Osteoblast (primary cell): ENCODE measurements around the gene RAB7B. TPM values are rescaled to one million over a fixed set of nuclear protein-coding genes. Genes with fewer than 3 reads are reported as not detected.

Experiments
- DNase-seq: peaks from one replicate; pipeline ENCODE4 v3.0.0; 2011; ENCODE audit warnings: low spot score, mixed read lengths; ENCODE audit not compliant: insufficient read length; ENCODE audit errors: missing footprints
- H2AFZ ChIP-seq: 2 replicates; pipeline ENCODE4 v1.6.0; 2011; ENCODE audit warnings: mild to moderate bottlenecking, low read length
- H3K27ac ChIP-seq: 2 replicates; pipeline ENCODE4 v1.5.1; 2011; ENCODE audit warnings: mild to moderate bottlenecking, low read depth, low read length, moderate library complexity
- H3K27me3 ChIP-seq: 2 replicates; pipeline ENCODE4 v1.6.0; 2012; ENCODE audit warnings: mild to moderate bottlenecking, control low read depth, inconsistent platforms, low read length, moderate library complexity; ENCODE audit not compliant: insufficient read depth
- H3K36me3 ChIP-seq: 2 replicates; pipeline ENCODE4 v1.5.1; 2011; ENCODE audit warnings: mild to moderate bottlenecking, low read length, control low read depth, moderate library complexity; ENCODE audit not compliant: insufficient read depth
- H3K4me1 ChIP-seq: 2 replicates; pipeline ENCODE4 v1.5.1; 2011; ENCODE audit warnings: mild to moderate bottlenecking, low read length, control low read depth, moderate library complexity; ENCODE audit not compliant: insufficient read depth
- H3K4me2 ChIP-seq: 2 replicates; pipeline ENCODE4 v1.6.0; 2011; ENCODE audit warnings: mild to moderate bottlenecking, low read length; ENCODE audit not compliant: insufficient read depth
- H3K4me3 ChIP-seq: fragments of 200-600 bp; sonication (generic); 3 replicates; pipeline ENCODE4 v1.5.1; 2012; ENCODE audit warnings: mild to moderate bottlenecking, low read length, inconsistent platforms; ENCODE audit not compliant: insufficient read depth
- H3K79me2 ChIP-seq: 2 replicates; pipeline ENCODE4 v1.6.0; 2012; ENCODE audit warnings: mild to moderate bottlenecking, low read length, control low read depth, inconsistent platforms; ENCODE audit not compliant: insufficient read depth
- H3K9me3 ChIP-seq: 2 replicates; pipeline ENCODE4 v1.5.1; 2011; ENCODE audit warnings: low read depth, low read length, control low read depth
- H4K20me1 ChIP-seq: 2 replicates; pipeline ENCODE4 v1.6.0; 2012; ENCODE audit warnings: mild to moderate bottlenecking, low read length, control low read depth; ENCODE audit not compliant: insufficient read depth
- CTCF ChIP-seq: IDR thresholded peaks from 2 replicates; pipeline ENCODE4 v1.5.1; 2011; ENCODE audit warnings: mild to moderate bottlenecking, low read depth, low read length, moderate library complexity; ENCODE audit errors: extremely low read depth
- total RNA-seq: library from RNA; depleted of rRNA; stranded (reverse); fragments of >200 nt; gene quantifications from 2 replicates; pipeline ENCODE4 v1.2.3, GENCODE V29; 2012

The RAB7B gene
- total RNA-seq, 1 donor: 7.6 TPM

- Histone ChIP-seq H3K79me2 (no peaks in the 10 kb centered on the region), H3K27ac (no peak overlapping the region), H3K4me1 (no peaks in the 10 kb centered on the region), H3K4me3 (peak overlapping the region; percentile 25), H3K9me3 (no peaks in the 10 kb centered on the region), H2AFZ (no peak overlapping the region), H3K36me3 (no peaks in the 10 kb centered on the region), H4K20me1 (no peaks in the 10 kb centered on the region), H3K4me2 (peak overlapping the region; percentile 29), H3K27me3 (peaks cover 65% of the 10 kb centered on the region)
- no peak for TF ChIP-seq CTCF
- no peak for DNase-seq
These were observed 31.8 kb upstream of the RAB7B start for GRCh38 chr1:206035027-206035426.

GRCh38 chr1:206032380-206033140, 29.4 kb upstream of the RAB7B start:
- Histone ChIP-seq H3K79me2 (no peaks in the 10 kb centered on the region), H2AFZ (no peak overlapping the region), H3K4me2 (no peak overlapping the region), H3K27ac (no peak overlapping the region), H3K36me3 (no peaks in the 10 kb centered on the region), H3K4me1 (no peaks in the 10 kb centered on the region), H3K4me3 (no peak overlapping the region), H3K27me3 (peaks cover 55% of the 10 kb centered on the region), H3K9me3 (no peaks in the 10 kb centered on the region), H4K20me1 (no peaks in the 10 kb centered on the region)
- DNase-seq: no peak
- TF ChIP-seq CTCF: no peak

DNA sequence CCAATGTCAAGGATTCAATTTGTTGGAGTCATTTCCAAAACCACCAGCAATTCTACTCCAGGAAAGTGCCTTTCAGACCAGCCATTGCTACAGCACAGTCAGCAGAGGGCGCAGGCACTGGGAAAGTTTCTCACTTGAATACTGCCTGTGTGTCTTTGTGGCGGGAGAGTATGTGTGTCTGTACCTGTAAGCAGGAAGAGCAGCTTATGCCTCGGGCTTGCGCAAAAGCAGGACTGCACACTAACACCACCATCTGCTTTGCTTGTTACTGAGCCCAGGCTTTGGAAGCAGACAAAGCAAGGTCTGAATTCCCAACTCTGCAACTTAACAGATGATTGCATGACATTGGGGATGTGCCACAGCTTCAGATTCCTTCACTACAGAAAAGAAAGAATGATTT, 27.5 kb upstream of the RAB7B start:
- Histone ChIP-seq H3K4me2 (no peak overlapping the region), H3K9me3 (no peaks in the 10 kb centered on the region), H3K27me3 (peaks cover 41% of the 10 kb centered on the region), H3K27ac (no peak overlapping the region), H3K36me3 (no peaks in the 10 kb centered on the region), H3K4me1 (no peaks in the 10 kb centered on the region), H4K20me1 (no peaks in the 10 kb centered on the region), H2AFZ (no peak overlapping the region), H3K4me3 (no peak overlapping the region), H3K79me2 (no peaks in the 10 kb centered on the region)
- DNase-seq: peak; percentile 82
- TF ChIP-seq CTCF: peak; percentile 93

DNA sequence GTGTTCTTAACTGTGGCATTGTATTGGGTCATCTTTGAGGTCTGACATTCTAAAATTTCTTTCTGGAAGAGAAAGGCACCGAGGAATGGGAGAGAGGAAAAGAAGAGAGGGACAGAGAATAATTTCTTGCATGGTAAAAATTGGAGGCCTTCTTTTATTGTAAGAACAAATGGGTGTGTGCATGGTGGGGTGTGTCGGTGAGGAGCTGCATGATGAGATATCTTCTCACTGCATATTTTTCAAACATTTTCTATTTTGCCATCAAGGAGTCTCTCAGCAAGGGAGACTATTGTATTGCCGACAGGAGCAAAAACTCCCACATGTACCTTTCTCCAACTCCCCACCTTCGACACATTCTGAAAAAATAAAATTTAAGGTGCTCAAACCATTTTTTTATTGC, 27.0 kb upstream of the RAB7B start:
- Histone ChIP-seq H3K36me3 (no peaks in the 10 kb centered on the region), H3K27ac (no peak overlapping the region), H3K27me3 (peaks cover 35% of the 10 kb centered on the region), H2AFZ (no peak overlapping the region), H3K4me2 (no peak overlapping the region), H3K9me3 (no peaks in the 10 kb centered on the region), H3K4me1 (no peaks in the 10 kb centered on the region), H3K79me2 (no peaks in the 10 kb centered on the region), H4K20me1 (no peaks in the 10 kb centered on the region), H3K4me3 (no peak overlapping the region)
- no peak for DNase-seq
- TF ChIP-seq CTCF: no peak
